ENCODE data around the gene MYO5C. TPM values are rescaled to one million over a fixed set of nuclear protein-coding genes. Genes with fewer than 3 reads are reported as not detected.

MYO5C gene
- total RNA-seq, 3 donors from 2014 or later = 0.40 to 0.61 (median 0.46) TPM

GRCh38 chr15:52328680-52329079 is 33.1 kb upstream of the MYO5C start:
- H3K4me3 Mint-ChIP-seq = no peak overlapping the region
- ATAC-seq = no peak
- no peak for DNase-seq
- no peaks in the 10 kb centered on the region for H3K27me3 Mint-ChIP-seq (ENCODE audit: low read depth)
- H3K4me1 Mint-ChIP-seq (ENCODE audit: low read depth) = peaks cover 15% of the 10 kb centered on the region
- peaks cover 36% of the 10 kb centered on the region for H3K36me3 Mint-ChIP-seq (ENCODE audit: insufficient read depth)
- no peaks in the 10 kb centered on the region for H3K9me3 Mint-ChIP-seq

DNA sequence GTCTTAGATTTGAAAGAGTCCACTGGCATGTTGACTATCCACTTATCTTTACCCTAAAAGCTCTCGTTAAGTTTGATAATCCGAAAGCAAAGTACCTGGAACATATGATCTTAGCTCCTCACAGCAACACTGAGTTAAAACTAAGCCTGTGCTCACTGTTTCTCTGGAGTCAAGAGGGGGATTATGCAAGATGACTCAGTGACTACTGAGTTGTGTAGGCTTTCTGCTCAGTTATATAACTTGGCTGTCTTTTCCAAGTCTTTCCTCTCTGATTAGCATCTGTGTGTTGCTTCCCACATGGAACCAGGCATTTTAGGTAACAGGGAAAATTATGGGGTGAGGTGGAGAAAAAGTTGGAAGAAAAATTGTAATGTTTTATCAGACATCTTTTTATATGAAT is 31.2 kb upstream of the MYO5C start:
- DNase-seq = no peak
- peaks cover 7% of the 10 kb centered on the region for H3K4me1 Mint-ChIP-seq (ENCODE audit: low read depth)
- H3K27me3 Mint-ChIP-seq (ENCODE audit: low read depth) = no peaks in the 10 kb centered on the region

GRCh38 chr15:52324109-52324508 is 28.5 kb upstream of the MYO5C start:
- Mint-ChIP-seq H3K36me3 (ENCODE audit: insufficient read depth) (peaks cover 43% of the 10 kb centered on the region), H3K9me3 (no peaks in the 10 kb centered on the region), H3K4me3 (no peak overlapping the region), H3K4me1 (ENCODE audit: low read depth) (no peaks in the 10 kb centered on the region), H3K27me3 (ENCODE audit: low read depth) (no peaks in the 10 kb centered on the region)
- ATAC-seq (no peak), DNase-seq (no peak)

More for the DNA sequence above, 31.2 kb upstream of the MYO5C start:
- H3K36me3 Mint-ChIP-seq (ENCODE audit: insufficient read depth) = peaks cover 41% of the 10 kb centered on the region
- ATAC-seq = no peak
- H3K4me3 Mint-ChIP-seq = no peak overlapping the region
- no peaks in the 10 kb centered on the region for H3K9me3 Mint-ChIP-seq

DNA sequence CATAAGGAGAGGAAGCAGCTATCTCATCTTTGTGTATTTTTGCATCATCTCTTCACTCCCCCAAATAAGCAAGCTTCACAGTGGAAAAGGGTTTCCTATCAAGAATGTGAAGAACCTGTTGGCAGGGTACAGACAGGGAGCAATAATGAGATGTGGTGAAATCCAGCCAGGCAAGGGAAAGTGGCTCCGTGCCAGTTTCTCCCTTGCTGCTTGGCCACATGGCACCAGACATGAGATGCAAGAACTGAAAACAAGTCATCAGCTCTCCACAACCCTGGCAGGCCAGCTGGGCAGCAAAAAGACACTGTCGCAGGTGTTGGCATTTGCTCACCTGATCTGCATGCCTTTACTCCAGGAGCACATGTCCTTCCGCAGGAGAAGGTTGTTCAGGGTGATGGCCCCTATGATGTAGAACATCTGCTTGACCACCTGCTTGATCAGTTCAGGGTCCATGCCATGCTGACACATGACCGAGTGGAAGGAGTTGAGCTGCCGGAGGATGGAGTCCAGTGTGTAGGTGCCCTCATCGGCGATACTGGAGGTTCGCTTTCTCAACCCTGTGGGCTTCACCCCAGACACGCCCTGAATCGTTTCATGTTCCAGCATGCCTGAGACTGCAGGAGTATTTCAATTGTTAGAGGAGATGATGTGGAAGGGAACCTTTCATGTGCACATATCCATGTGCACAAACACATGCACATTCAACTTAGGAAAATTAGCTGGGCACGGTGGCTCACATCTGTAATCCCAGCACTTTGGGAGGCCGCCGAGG is 23.3 kb upstream of the MYO5C start:
- Mint-ChIP-seq H3K9me3 (no peaks in the 10 kb centered on the region), H3K4me1 (ENCODE audit: low read depth) (no peaks in the 10 kb centered on the region), H3K4me3 (no peak overlapping the region), H3K36me3 (ENCODE audit: insufficient read depth) (peaks cover 44% of the 10 kb centered on the region), H3K27me3 (ENCODE audit: low read depth) (no peaks in the 10 kb centered on the region)
- ATAC-seq (no peak), DNase-seq (no peak)

DNA sequence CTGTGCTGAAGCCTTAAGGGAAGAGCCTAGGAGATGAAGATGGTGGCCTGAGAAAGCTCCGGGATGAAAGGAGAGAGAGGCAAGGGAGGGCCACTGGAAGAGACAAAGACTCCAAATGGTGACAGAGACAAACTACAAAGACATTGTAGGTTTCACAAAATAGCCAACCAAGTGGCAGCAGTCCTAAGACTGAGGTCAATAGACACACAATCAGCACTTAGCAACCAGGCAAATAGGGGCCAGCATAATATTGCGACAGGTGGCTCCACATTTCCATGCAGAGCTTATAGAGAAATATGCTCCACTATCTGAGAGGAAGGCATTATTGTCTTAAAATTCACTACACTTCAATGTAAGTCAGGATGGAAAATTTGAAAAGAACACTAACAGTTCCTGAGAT is 22.1 kb upstream of the MYO5C start:
- peaks cover 51% of the 10 kb centered on the region for H3K36me3 Mint-ChIP-seq (ENCODE audit: insufficient read depth)
- H3K27me3 Mint-ChIP-seq (ENCODE audit: low read depth) = no peaks in the 10 kb centered on the region
- H3K9me3 Mint-ChIP-seq = no peaks in the 10 kb centered on the region
- ATAC-seq (no peak), DNase-seq (no peak)
- no peaks in the 10 kb centered on the region for H3K4me1 Mint-ChIP-seq (ENCODE audit: low read depth)
- H3K4me3 Mint-ChIP-seq = no peak overlapping the region

- Mint-ChIP-seq H3K4me3 (no peak overlapping the region), H3K9me3 (no peaks in the 10 kb centered on the region), H3K27me3 (ENCODE audit: low read depth) (no peaks in the 10 kb centered on the region), H3K4me1 (ENCODE audit: low read depth) (no peaks in the 10 kb centered on the region), H3K36me3 (ENCODE audit: insufficient read depth) (peaks cover 52% of the 10 kb centered on the region)
- ATAC-seq = no peak
- DNase-seq = no peak
These were observed 21.4 kb upstream of the MYO5C start for GRCh38 chr15:52317022-52317421.

DNA sequence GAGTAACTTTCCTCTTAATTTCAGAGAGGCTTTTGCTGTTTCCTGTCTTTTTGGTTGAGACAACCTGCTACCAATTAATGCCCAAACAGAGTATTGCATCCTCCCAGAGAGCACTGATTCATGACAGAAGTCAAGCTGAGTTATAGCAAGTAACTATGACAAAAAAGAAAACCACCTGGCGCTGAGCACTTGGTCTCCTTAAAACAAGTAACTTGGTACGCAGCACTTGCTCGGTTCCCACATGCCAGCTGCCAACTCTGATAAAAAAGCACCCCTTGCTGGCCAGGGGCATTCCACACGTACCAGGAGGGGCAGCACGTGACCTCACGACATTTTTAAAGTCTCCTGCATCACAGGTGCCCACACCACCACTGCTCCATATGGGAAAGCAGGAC is 13.5 kb upstream of the MYO5C start:
- Mint-ChIP-seq H3K36me3 (ENCODE audit: insufficient read depth) (peaks cover 40% of the 10 kb centered on the region), H3K27me3 (ENCODE audit: low read depth) (no peaks in the 10 kb centered on the region), H3K4me1 (ENCODE audit: low read depth) (peaks cover 1% of the 10 kb centered on the region), H3K9me3 (no peaks in the 10 kb centered on the region), H3K4me3 (no peak overlapping the region)
- no peak for DNase-seq
- no peak for ATAC-seq

- peaks cover 4% of the 10 kb centered on the region for H3K4me1 Mint-ChIP-seq (ENCODE audit: low read depth)
These were observed 13.0 kb upstream of the MYO5C start for GRCh38 chr15:52308446-52309153.

GRCh38 chr15:52307847-52308246 is 12.2 kb upstream of the MYO5C start:
- H3K4me1 Mint-ChIP-seq (ENCODE audit: low read depth) = peaks cover 11% of the 10 kb centered on the region
- peaks cover 27% of the 10 kb centered on the region for H3K36me3 Mint-ChIP-seq (ENCODE audit: insufficient read depth)
- no peak for DNase-seq
- H3K27me3 Mint-ChIP-seq (ENCODE audit: low read depth) = no peaks in the 10 kb centered on the region
- no peak overlapping the region for H3K4me3 Mint-ChIP-seq
- no peak for ATAC-seq
- H3K9me3 Mint-ChIP-seq = no peaks in the 10 kb centered on the region

More at GRCh38 chr15:52308446-52309153, 13.0 kb upstream of the MYO5C start:
- Mint-ChIP-seq H3K4me3 (no peak overlapping the region), H3K9me3 (no peaks in the 10 kb centered on the region), H3K27me3 (ENCODE audit: low read depth) (no peaks in the 10 kb centered on the region), H3K36me3 (ENCODE audit: insufficient read depth) (peaks cover 34% of the 10 kb centered on the region)
- ATAC-seq (no peak), DNase-seq (no peak)

GRCh38 chr15:52306270-52306669 is 10.7 kb upstream of the MYO5C start:
- Mint-ChIP-seq H3K27me3 (ENCODE audit: low read depth) (no peaks in the 10 kb centered on the region), H3K9me3 (no peaks in the 10 kb centered on the region)
- ATAC-seq = peak; percentile 35 to 51

GRCh38 chr15:52303093-52303772 is 7.6 kb upstream of the MYO5C start:
- H3K9me3 Mint-ChIP-seq = no peaks in the 10 kb centered on the region
- peaks cover 12% of the 10 kb centered on the region for H3K36me3 Mint-ChIP-seq (ENCODE audit: insufficient read depth)
- DNase-seq = no peak
- H3K4me1 Mint-ChIP-seq (ENCODE audit: low read depth) = peaks cover 11% of the 10 kb centered on the region
- no peak overlapping the region for H3K4me3 Mint-ChIP-seq
- H3K27me3 Mint-ChIP-seq (ENCODE audit: low read depth) = peaks cover under 1% of the 10 kb centered on the region
- ATAC-seq = no peak

More at GRCh38 chr15:52306270-52306669, 10.7 kb upstream of the MYO5C start:
- Mint-ChIP-seq H3K36me3 (ENCODE audit: insufficient read depth) (peaks cover 22% of the 10 kb centered on the region), H3K4me1 (ENCODE audit: low read depth) (peaks cover 11% of the 10 kb centered on the region), H3K4me3 (no peak overlapping the region)
- no peak for DNase-seq

DNA sequence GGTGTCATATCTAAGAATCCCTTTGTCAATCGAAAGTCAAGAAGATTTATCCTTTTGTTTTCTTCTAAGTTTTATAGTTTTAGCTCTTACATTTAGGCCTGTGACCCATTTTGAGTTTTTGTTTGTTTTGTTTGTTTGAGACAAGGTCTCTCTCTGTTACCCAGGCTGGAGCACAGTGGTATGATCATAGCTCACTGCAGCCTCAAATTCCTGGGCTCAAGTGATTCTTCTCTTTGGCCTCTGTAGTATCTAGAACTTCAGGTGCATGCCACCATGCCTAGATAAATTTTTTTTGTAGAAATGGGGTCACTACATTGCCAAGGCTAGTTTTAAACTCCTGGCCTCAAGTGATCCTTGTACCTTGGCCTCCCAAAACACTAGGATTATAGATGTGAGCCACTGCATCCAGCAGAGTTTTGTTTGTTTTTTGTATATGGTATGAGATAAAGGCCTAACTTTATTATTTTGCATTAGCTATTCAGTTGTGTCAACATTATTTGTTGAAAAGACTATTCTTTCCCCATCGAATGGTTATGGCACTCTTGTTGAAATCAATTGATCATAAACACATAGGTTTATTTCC is 5.8 kb upstream of the MYO5C start:
- DNase-seq (no peak), ATAC-seq (no peak)
- Mint-ChIP-seq H3K9me3 (no peaks in the 10 kb centered on the region), H3K27me3 (ENCODE audit: low read depth) (peaks cover 6% of the 10 kb centered on the region), H3K36me3 (ENCODE audit: insufficient read depth) (peaks cover 11% of the 10 kb centered on the region), H3K4me3 (no peak overlapping the region), H3K4me1 (ENCODE audit: low read depth) (peaks cover 11% of the 10 kb centered on the region)

DNA sequence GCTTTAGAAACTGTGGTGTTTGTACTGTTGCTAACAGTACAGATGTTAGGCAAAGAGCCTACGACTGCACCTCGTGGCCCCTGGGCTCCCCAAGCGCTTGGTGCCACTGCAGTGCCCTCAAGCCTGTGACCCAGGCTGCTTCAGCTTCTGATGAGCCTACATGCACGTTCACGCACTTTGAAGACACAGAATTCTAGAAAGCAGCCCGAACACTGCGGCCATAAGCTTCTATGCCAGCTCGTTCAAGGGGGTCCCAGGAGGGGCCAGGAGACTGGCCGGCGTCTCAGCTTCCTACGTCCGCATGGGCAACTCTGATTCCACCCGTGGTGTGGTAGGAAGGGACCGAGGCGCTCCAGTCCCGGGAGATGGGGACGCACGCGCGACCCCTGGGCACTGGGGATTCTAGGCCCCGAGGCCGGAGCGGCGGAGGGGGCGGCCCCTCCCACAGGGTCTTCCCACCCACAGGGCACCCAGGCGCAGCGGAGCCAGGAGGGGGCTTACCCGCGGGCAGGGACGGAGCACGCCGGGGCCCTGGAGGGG is 653 bp downstream of the MYO5C start:
- no peaks in the 10 kb centered on the region for H3K9me3 Mint-ChIP-seq
- H3K4me1 Mint-ChIP-seq (ENCODE audit: low read depth) = no peaks in the 10 kb centered on the region
- DNase-seq (no peak), ATAC-seq (peak; percentile 23 to 39)
- H3K36me3 Mint-ChIP-seq (ENCODE audit: insufficient read depth) = no peaks in the 10 kb centered on the region
- H3K4me3 Mint-ChIP-seq = peak overlapping the region; percentile 39
- H3K27me3 Mint-ChIP-seq (ENCODE audit: low read depth) = peaks cover 31% of the 10 kb centered on the region

- H3K36me3 Mint-ChIP-seq (ENCODE audit: insufficient read depth) = no peaks in the 10 kb centered on the region
- no peak overlapping the region for H3K4me3 Mint-ChIP-seq
- H3K4me1 Mint-ChIP-seq (ENCODE audit: low read depth) = no peaks in the 10 kb centered on the region
- no peak for DNase-seq
- peak in 1 of 2 donors; percentile 5 for ATAC-seq
- no peaks in the 10 kb centered on the region for H3K9me3 Mint-ChIP-seq
- peaks cover 30% of the 10 kb centered on the region for H3K27me3 Mint-ChIP-seq (ENCODE audit: low read depth)
These were observed 2.7 kb downstream of the MYO5C start for GRCh38 chr15:52292780-52293392.

Data from activated T-cell treated with anti-CD3 and anti-CD28 coated beads, Interleukin-2, amount 50 U/mL, for 4 hours (primary cell).